Measurements from ENCODE around the gene KRTAP5-2. TPM values are rescaled to one million over a fixed set of nuclear protein-coding genes. Genes with fewer than 3 reads are reported as not detected.
A peak's percentile ranks its signal among the peaks of the same experiment; 100 is the strongest.

Gene KRTAP5-2
- total and polyA plus RNA-seq, 7 donors = not detected

GRCh38 chr11:1565904-1566247 lies 32.2 kb downstream of the KRTAP5-2 start:
- 80 to 88% (median 87%) methylated on average over 5 of the region's 5 CpGs for WGBS, 3 donors
- H3K27ac ChIP-seq = no peak overlapping the region
- H3K4me3 ChIP-seq = no peak overlapping the region
- DNase-seq (peak in 1 of 2 donors; percentile 44), ATAC-seq (no peak)
- peaks cover 34% of the 10 kb centered on the region for H3K4me1 ChIP-seq
- intact Hi-C loops (cut with DNase I) = no loop called here
- H3K27me3 ChIP-seq (ENCODE audit: insufficient read depth in 3 of 3, low read length in 2 of 3) = no peaks in the 10 kb centered on the region
- peaks cover 0 to 26% of the 10 kb centered on the region in 2 donors for H3K36me3 ChIP-seq (ENCODE audit: insufficient read depth in 1 of 2, low read depth in 1 of 2)
- H3K9me3 ChIP-seq = no peaks in the 10 kb centered on the region
- no peak for TF ChIP-seq CTCF (IDR thresholded peaks at IDR 0.05)

- DNase-seq (peak in 1 of 2 donors; percentile 57), ATAC-seq (no peak)
- Histone ChIP-seq H3K4me1 (peaks cover 39% of the 10 kb centered on the region), H3K9me3 (no peaks in the 10 kb centered on the region), H3K36me3 (ENCODE audit: insufficient read depth in 1 of 2, low read depth in 1 of 2) (peaks cover 0 to 32% of the 10 kb centered on the region in 2 donors), H3K4me3 (no peak overlapping the region), H3K27me3 (ENCODE audit: insufficient read depth in 3 of 3, low read length in 2 of 3) (no peaks in the 10 kb centered on the region), H3K27ac (no peak overlapping the region)
- 63 to 73% (median 68%) methylated on average over 28 of the region's 28 CpGs for WGBS, 3 donors
- no peak for TF ChIP-seq CTCF (IDR thresholded peaks at IDR 0.05)
- intact Hi-C loops (cut with DNase I) = no loop called here
Observed at GRCh38 chr11:1565173-1565903, 32.8 kb downstream of the KRTAP5-2 start.

GRCh38 chr11:1564535-1565172 lies 33.4 kb downstream of the KRTAP5-2 start:
- peak overlapping the region; percentile 16 for H3K27ac ChIP-seq
- ATAC-seq (peak in 3 of 4 donors; percentile 36 to 53 (median 41)), DNase-seq (peak; percentile 74 to 75)
- H3K4me1 ChIP-seq = peaks cover 46% of the 10 kb centered on the region
- peaks cover 0 to 35% of the 10 kb centered on the region in 2 donors for H3K36me3 ChIP-seq (ENCODE audit: insufficient read depth in 1 of 2, low read depth in 1 of 2)
- WGBS, 3 donors = 39 to 45% (median 40%) methylated on average over 15 to 16 of the region's 16 CpGs
- H3K4me3 ChIP-seq = no peak overlapping the region
- intact Hi-C loops (cut with DNase I) = no loop called here
- H3K9me3 ChIP-seq = no peaks in the 10 kb centered on the region
- no peak for TF ChIP-seq CTCF (IDR thresholded peaks at IDR 0.05)
- no peaks in the 10 kb centered on the region for H3K27me3 ChIP-seq (ENCODE audit: insufficient read depth in 3 of 3, low read length in 2 of 3)

- no peak overlapping the region for H3K4me3 ChIP-seq
- 79 to 86% (median 82%) methylated on average over 25 to 29 of the region's 29 CpGs for WGBS, 3 donors
- no peak for TF ChIP-seq CTCF (IDR thresholded peaks at IDR 0.05)
- ATAC-seq = no peak
- H3K9me3 ChIP-seq = no peaks in the 10 kb centered on the region
- peaks cover 0 to 35% of the 10 kb centered on the region in 2 donors for H3K36me3 ChIP-seq (ENCODE audit: insufficient read depth in 1 of 2, low read depth in 1 of 2)
- DNase-seq = peak in 1 of 2 donors; percentile 47
- peaks cover 53% of the 10 kb centered on the region for H3K4me1 ChIP-seq
- peak overlapping the region; percentile 16 for H3K27ac ChIP-seq
- H3K27me3 ChIP-seq (ENCODE audit: insufficient read depth in 3 of 3, low read length in 2 of 3) = no peaks in the 10 kb centered on the region
- intact Hi-C loops (cut with DNase I) = no loop called here
Observed at GRCh38 chr11:1563697-1564534, 34.2 kb downstream of the KRTAP5-2 start.

All from psoas muscle (tissue), 8 donors.